COLO668 (cell line): ENCODE data around the gene UBASH3A.

ENCODE experiments used
- DNase-seq: peaks from one replicate; lab custom pipeline; 2025; ENCODE audit not compliant: unreplicated experiment; lab: John Stamatoyannopoulos, UW

Gene UBASH3A

GRCh38 chr21:42403611-42404231 is at the start of gene UBASH3A:
UBASH3A (plus strand) TSS chr21:42403902; CDS start chr21:42403946, 44 bp downstream.
- DNase-seq: no peak

DNA sequence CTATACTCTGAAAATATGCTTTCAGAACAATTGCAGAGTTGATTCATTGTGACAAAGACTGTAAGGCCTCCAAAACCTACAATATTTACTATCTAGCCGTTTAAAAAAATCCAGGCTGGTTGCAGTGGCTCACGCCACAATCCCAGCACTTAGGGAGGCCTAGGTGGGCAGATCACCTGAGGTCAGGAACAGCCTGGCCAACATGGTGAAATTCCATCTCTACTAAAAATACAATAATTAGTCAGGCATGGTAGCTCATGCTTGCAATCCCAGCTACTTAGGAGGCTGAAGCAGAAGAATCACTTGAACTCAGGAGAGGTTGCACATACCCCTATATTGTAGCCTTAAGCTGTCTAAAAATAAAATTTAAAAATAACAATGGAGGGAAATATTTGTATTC is 47.7 kb upstream of the UBASH3A start:
- no peak for DNase-seq

DNA sequence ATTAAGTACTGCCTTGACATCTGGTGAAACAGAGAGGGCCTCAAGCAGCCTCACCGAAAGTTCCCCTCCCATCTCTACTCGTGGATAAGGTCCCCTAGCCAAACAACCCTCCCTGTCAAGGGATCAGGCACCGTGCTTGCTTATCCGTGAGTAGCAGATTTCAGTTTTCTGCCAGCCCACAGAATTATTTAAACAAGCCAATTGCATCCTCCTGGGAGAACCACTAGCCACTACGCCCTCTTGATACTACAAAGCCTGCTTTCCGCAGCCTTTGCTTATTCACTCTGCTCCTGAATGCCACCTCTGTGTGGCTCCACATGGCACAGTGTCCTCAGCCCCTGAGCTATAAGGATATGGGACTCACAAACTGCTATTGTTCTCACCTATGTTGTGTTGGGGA is 47.1 kb upstream of the UBASH3A start:
- no peak for DNase-seq

- DNase-seq: no peak
Measured at GRCh38 chr21:42357307-42357706, 46.4 kb upstream of the UBASH3A start.

- no peak for DNase-seq
Measured at GRCh38 chr21:42358261-42358660, 45.4 kb upstream of the UBASH3A start.

GRCh38 chr21:42358937-42359336 is 44.8 kb upstream of the UBASH3A start:
- DNase-seq: no peak

DNA sequence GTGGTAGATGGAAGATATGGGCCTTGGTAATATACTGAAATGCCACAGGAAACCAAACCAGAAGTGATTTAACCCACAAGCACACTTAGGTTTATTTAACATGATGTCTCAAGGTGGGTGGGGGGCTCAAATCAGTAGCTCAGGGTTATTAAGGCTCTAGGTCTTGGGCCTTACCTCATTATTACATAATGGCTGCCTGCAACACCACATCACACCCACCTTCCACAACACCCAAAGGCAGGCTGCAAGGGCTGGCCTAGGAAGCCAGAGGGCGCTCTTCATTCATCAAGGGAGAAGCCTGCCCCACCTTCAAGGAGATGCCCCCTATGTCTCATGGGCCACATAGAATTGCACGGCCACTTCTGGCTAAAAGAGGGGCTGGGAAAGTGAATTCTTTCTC is 43.4 kb upstream of the UBASH3A start:
- DNase-seq: no peak

DNA sequence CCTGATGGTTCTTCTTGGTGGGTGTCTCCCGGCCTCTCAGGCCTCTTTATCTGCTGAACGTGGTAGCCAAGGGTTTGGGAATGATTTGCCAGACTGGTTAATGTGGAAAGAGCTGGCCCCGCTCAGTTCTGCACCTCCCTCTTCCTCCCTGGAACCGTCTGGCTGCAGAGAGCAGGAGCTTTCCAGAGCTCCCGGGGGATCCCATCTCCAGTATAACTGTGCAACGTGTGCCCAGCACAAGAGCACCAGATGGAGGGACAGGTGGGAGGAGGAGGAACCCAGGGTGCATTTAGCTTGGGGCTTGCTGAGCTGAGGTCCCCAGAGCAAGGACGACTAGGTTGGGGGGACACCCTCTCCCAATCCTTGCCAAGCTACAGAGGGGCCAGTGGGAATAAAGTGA is 42.4 kb upstream of the UBASH3A start:
- DNase-seq: no peak

GRCh38 chr21:42362198-42362597 is 41.5 kb upstream of the UBASH3A start:
- DNase-seq: no peak

DNA sequence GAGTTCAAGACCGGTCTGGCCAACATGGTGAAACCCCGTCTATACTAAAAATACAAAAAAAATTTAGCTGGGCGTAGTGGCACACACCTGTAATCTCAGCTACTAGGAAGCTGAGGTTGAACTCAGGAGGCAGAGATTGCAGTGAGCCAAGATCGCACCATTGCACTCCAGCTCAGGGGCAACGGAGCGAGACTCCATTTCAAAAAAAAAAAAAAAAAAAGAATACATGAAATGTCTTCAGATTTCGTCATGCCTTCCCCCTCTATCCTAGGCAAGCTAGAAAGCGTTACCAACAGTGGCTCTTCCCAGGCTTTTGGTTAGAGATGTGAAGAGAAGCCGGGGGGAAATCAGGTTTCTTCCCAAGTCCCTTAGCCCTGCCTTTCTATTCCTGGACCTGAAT is 41.0 kb upstream of the UBASH3A start:
- no peak for DNase-seq

DNA sequence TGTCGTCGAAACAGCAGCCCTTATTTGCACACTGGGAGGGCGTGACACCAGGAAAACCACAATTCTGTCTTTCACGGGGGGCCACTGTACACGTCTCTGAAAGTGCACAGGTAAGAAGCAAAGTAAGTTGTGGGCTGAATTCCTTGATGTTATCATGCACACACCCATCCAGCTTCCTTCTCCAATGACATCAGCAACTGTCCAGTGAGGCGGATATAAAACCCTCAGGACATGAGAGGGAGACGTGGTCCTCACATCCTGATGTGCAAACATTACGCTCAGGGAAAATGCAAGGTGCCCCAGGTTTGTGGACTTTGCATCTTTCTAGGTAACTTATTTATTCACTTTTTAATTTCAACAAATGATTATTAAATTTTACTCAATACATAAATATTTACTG is 40.4 kb upstream of the UBASH3A start:
- DNase-seq: no peak

DNA sequence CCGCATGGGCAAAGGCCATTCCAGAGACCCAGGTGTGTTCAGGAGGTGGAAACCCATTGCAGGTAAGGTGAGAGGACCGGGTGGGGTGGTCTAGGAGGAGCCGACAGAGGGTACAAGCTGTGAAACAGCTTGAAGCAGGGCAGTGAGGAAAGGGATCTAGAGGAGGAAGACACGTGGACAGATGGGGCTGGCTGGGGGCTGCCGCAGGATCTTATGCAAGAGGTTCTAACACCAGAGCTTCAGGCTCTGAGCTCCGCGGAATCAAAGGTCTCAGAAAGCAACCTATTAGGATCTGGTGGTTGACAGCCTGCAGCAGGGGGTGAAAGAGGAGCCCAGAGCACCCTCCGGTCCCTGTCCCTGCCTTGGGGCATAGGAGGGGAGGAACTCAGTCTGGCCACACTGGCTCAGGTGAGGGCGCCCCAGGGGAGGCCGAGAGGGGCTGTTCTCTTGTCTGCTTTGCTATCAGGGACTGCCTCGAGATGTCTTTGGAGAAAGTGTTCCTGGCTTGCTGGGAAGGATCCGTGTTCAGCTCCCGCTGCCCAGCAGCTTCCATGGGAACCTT is 39.3 kb upstream of the UBASH3A start:
- DNase-seq: no peak

- no peak for DNase-seq
Measured at GRCh38 chr21:42365770-42366169, 37.9 kb upstream of the UBASH3A start.

GRCh38 chr21:42366292-42367010 is 37.3 kb upstream of the UBASH3A start, which contains the start of gene TFF1:
TFF1 (minus strand) TSS chr21:42366535; CDS start chr21:42366495, 40 bp downstream.
- peak; percentile 37 for DNase-seq

GRCh38 chr21:42367367-42368165 is 36.1 kb upstream of the UBASH3A start:
- DNase-seq: no peak

GRCh38 chr21:42369821-42370220 is 33.9 kb upstream of the UBASH3A start:
- no peak for DNase-seq

DNA sequence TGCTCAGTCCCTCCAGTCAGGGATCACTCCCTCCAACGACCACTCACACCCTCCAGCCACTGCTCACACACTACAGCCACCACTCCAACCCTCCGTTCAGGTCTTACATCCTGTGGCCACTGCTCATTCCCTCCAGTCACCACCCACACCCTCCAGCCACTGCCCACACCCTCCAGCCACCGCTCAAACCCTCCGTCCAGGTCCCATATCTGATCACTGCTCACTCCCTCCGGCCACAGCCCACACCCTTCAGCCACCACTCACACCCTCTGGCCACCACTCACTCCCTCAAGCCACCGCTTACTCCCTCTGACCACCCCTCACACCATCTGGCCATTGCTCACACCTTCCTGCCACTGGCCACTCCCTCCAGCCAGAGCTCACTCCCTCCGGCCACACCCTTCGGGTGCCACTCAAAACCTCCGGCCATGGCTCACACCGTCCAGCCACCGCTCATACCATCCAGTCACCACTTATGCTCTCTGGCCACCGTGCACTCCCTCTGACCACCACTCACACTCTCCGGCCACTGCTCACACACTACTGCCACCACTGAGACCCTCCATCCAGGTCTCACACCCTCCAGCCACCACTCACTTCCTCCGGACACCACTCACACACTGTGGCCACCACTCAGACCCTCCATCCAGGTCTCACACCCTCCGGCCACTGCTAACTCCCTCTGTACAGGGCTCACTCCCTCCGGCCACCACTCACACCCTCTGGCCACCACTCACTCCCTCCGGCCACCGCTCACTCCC is 32.6 kb upstream of the UBASH3A start:
- no peak for DNase-seq

GRCh38 chr21:42373196-42373907 is 30.4 kb upstream of the UBASH3A start:
- DNase-seq: no peak

GRCh38 chr21:42373908-42374455 is 29.7 kb upstream of the UBASH3A start:
- DNase-seq: no peak

GRCh38 chr21:42374457-42374856 is 29.2 kb upstream of the UBASH3A start:
- DNase-seq: no peak
